Stimulated activated CD4-positive, alpha-beta T cell treated with anti-CD3 and anti-CD28 coated beads, Interleukin-12 subunit alpha, Interleukin-12 subunit beta, amount 100 ng/mL, for 4 hours (primary cell): ENCODE results near the gene LRRC52.

Source experiments
- DNase-seq: peaks from one replicate; pipeline ENCODE4 v3.0.0-alpha.2; 2020

LRRC52 gene

GRCh38 chr1:165543532-165544438 is at the start of gene LRRC52:
Gene LRRC52 (plus strand): TSS chr1:165544000. CDS start chr1:165544297, 297 bp downstream.
- no peak for DNase-seq

GRCh38 chr1:165494949-165495857 is 48.6 kb upstream of the LRRC52 start:
- DNase-seq: no peak

DNA sequence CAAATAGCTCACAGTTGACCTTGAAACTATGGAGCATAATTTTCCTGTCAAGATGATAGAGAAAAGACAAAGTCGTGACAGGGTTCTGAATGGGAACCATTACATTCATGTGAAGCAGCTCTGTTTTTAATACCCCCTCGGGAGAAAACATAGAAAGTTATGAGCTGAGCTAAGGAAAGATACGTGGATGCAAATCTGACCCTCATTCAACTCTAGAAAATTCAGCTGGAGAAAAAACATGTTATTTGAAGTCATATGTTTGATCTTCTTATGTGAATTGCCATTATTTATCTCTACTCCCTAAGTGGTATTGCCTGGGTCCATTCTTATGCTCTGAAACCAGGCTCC is 48.0 kb upstream of the LRRC52 start:
- no peak for DNase-seq

GRCh38 chr1:165496501-165496900 is 47.3 kb upstream of the LRRC52 start:
- no peak for DNase-seq

GRCh38 chr1:165497069-165498013 is 46.5 kb upstream of the LRRC52 start:
- DNase-seq: no peak

DNA sequence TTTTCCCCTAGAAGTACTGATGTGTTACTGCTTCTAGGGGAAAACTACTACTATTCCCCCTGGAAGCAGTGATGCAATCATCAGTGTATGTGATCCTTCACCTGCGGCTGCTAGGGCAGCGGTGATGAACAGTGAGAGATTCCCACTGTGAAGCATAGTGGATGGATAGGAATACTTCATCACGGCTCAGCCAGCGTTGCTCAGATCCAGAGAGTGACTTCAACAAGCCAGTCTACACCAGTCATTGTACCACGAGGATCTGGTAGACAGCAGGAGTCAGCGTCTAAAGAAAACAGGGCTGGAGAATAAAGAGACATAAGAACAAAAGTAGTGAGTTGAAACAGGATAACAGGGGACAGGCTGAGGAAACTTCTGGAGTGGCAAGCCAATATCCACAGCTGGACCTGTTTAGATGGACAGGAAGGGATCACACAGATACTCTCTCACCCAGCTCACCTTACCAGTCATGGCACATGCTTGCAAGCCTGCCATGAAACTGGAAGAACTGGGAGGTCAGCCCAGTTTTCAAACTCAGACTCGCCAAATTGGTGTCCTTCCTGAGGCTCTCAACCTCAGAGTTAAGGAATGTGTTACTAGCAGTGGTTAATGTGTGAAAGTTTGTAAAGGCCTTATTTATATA is 42.4 kb upstream of the LRRC52 start:
- no peak for DNase-seq

GRCh38 chr1:165501970-165502348 is 41.8 kb upstream of the LRRC52 start:
- no peak for DNase-seq

GRCh38 chr1:165507570-165507969 is 36.2 kb upstream of the LRRC52 start:
- no peak for DNase-seq

GRCh38 chr1:165508291-165508690 is 35.5 kb upstream of the LRRC52 start:
- no peak for DNase-seq

DNA sequence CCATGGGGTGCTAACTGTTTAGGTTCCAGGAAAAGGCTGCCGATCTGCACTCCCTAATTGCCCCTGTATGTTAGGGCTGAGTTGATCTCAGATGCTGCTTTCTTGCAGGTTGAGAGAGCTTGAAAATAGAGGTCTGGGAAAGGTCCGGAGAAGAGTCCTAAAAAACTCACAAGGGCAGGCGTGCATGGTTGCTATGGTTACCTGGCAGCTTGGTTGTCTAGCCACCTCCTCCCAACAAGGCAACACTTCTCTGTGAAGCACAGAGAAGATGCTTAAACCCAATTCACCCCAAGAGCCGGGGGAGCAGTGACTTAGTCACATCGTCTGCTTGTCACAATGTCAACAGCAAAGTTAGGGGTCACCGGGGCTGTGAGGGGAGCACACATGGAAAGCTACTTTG is 31.0 kb upstream of the LRRC52 start:
- DNase-seq: no peak

DNA sequence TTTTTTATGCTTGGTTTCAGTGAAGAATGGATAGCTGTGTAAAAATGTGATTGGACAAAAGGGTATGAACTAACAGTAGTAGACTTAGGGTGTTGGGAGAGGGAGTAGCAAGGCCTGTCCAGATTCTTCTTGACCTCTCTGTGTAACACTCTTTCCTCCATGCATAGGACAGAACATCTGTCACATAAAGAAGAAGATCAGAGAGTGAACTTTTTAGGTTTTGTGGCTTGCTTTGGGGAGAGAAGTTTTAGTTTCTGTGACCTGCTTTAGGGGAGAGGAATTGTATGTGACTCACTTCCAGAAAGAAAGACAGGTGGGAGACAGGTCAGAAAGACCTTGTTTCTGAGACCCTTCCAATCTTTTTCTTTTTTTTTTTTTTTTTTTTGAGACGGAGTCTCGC is 27.3 kb upstream of the LRRC52 start:
- DNase-seq: no peak

GRCh38 chr1:165520646-165521045 is 23.2 kb upstream of the LRRC52 start:
- DNase-seq: no peak

GRCh38 chr1:165524639-165525285 is 19.0 kb upstream of the LRRC52 start:
- no peak for DNase-seq

DNA sequence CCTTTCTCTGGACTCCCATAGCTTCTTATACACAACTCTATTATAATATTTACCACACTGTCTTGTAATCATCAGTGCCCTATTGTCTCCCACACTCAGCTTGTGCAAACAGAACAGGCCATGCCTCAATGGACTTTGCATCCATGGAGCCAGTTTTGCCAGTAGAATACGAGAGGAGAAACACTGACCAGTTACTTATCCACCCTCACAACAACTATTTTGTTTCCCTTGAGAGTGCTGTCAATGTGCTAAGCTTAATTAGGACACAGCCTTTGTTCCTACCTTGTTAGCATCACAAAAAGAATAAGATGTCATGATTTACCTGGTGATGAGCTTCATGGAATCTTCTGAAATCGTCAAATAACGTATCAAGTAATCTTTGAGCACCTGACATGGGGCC is 18.1 kb upstream of the LRRC52 start:
- no peak for DNase-seq

DNA sequence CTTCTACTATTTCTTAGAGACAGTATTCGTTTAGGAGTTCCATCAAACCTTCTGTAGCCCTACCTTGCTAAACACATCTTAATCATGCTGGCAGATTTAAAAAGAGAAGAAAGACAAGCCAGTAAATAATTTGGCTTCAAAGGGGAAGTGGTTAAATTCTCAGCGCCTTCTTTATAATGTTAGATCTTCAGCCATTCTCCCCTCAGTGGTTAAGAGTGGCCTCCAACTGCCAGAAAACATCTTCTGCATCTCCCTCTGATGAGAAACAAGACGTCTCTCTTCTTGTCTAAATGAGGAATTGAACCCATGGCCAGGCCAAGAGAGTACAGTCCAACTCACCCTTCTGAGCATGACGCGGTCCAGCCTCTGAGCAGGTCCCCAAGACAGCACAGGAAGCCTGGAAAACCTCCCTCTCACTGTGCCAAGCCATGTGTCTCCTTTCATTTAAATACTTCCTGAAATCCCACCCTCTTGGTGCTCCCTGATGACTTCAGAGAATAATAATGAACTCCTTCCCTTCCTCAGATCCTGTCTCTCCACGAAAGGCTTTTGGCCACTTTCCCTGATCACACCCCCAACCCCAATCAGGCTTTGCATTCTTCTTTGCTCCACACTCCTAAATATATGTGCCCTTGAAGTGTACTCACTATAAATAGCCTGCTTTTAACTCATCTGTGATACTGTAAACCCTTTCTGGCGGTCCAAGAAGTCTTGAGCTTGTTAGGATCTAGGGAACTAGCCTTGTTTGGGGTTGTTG is 16.4 kb upstream of the LRRC52 start:
- no peak for DNase-seq

- no peak for DNase-seq
Observed at GRCh38 chr1:165531021-165531420, 12.8 kb upstream of the LRRC52 start.

DNA sequence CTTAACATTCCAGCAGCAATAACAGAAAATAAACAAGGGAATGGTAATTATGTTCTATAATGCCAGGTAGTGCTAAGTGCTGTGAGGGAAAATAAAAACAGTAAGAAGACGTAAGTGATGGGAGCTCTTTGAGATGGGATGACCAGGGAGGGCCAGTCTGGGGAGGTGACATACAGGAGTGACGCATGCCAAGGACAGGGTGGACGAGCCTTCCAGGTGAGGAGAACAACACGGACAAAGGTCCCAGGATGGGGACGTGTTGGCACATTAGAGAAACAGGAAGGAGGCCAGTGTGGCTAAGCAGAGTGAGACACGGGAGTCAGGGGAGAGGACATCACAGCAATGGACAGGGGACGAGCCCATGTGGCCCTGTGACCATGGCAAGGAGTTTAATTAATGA is 11.7 kb upstream of the LRRC52 start:
- DNase-seq: no peak

GRCh38 chr1:165533254-165533653 is 10.5 kb upstream of the LRRC52 start:
- no peak for DNase-seq

DNA sequence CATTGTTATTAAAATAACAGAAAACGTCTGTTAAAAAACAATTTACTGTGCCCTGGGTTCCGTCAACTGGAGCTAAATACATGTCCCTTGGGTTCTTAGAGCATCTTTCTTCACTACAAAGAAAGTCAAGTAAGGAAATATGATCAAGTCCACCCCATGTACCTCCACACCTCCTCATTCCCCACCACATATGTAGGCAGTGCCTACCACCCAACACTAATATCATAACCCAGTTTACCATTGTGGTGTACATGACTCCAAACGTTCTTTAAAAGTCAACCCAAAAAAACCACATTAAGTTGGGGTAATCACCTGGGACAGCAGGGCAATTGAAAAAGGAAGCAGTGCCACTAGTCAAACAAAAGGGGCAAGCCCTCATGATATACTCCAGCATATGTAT is 7.8 kb upstream of the LRRC52 start:
- no peak for DNase-seq

GRCh38 chr1:165537356-165538109 is 6.3 kb upstream of the LRRC52 start:
- DNase-seq: no peak
